GM12874 (cell line): ENCODE data around the gene CRIM1.

Source experiments
- CTCF ChIP-seq: IDR thresholded peaks from 2 replicates; pipeline ENCODE4 v1.5.1; 2011; ENCODE audit warnings: low read depth, mild to moderate bottlenecking, control low read depth, low read length, moderate library complexity; ENCODE audit not compliant: insufficient read depth

The CRIM1 gene

GRCh38 chr2:36473230-36473629, 117.7 kb downstream of the CRIM1 start:
- no peak for TF ChIP-seq CTCF

- no peak for TF ChIP-seq CTCF
Observed at GRCh38 chr2:36476411-36476810, 120.8 kb downstream of the CRIM1 start.

DNA sequence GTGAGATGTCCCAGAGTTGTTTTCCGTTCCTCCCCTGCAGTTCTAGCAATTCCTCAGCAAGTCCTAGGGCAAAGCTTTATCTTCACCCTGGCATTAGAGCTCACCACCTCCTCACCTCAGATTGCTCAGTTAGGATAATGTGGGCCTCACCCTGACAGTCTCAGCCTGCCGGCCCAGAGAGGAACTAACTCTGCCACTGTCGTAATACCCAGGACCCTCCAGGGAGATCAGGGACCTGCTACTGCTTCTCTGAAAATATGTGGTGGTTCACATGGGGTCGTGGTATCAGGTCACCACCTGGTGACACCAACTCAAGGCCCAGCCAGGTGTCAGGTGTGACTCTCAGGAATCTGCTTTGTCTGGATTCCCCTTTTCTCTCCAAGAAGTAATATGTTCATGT, 121.7 kb downstream of the CRIM1 start:
- TF ChIP-seq CTCF: no peak

GRCh38 chr2:36477746-36478145, 122.2 kb downstream of the CRIM1 start:
- TF ChIP-seq CTCF: no peak

DNA sequence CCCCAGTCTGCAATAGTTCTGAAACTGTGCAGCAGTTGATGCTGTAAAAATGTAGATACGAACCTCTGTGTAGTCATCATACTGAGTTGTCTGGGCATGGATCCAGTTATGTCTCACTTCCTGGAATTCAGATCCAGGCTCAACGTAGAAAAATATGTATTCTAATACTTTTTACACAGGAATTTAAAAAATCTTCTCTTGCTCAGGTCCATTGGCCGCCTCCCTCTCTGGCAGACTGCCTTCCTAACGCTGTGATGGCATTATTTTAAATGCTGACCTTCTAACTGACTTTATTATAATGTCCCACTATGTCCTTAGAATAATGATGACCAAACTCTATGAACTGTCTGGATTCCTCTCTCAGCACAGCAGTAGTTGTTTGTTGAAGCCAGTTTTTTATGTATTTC, 122.8 kb downstream of the CRIM1 start:
- TF ChIP-seq CTCF: no peak

DNA sequence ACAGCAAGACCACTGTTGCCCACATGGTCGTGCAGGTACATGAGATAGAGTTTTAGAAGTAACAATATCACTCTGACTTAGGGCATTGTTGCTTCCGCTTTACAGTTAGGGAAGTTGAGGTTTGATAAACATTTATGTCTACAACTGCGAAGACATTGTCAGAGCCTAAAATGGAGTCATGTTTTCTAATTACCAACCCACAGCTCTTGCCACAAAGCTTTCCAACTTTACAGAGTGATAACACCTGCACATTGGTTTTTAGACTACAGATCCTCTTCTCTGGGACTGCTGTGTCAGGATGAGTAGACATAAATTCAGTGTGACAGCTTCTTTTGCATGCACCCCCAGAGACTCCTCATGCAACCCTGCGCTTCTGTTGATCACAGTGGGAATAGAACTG, 123.4 kb downstream of the CRIM1 start:
- no peak for TF ChIP-seq CTCF

DNA sequence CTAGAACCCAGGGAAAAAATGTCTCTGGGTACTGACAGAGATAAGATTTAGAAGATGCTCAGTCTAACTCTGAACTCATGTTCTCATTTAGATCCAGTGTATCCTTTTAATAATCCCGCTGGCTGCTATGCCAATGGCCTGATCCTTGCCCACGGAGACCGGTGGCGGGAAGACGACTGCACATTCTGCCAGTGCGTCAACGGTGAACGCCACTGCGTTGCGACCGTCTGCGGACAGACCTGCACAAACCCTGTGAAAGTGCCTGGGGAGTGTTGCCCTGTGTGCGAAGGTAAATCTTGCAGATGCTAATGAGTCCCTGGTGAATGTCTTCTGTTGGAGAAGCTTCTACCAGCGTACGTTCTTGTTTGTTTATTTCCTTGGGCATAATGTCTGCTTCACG, 123.8 kb downstream of the CRIM1 start:
- no peak for TF ChIP-seq CTCF

- TF ChIP-seq CTCF: no peak
Observed at GRCh38 chr2:36480028-36480427, 124.5 kb downstream of the CRIM1 start.
